Transverse colon (tissue), 3 donors: Measurements from ENCODE around the gene USP6NL.

Source experiments
- POLR2A ChIP-seq: fragments of 450-650 bp; IDR thresholded peaks from one replicate; pipeline ENCODE4 v1.6.1; 2016; ENCODE audit warnings: antibody characterized with exemption, mild to moderate bottlenecking, moderate library complexity
- TF ChIP-seq, protein P1 (sequence below), 5 experiments: fragments of 200-600 bp in 3 of 5; fragments of 450-650 bp in 2 of 5; sonication (generic) in 3 of 5; IDR thresholded peaks; 1 replicate in 2 of 5; 2 replicates in 3 of 5; pipeline ENCODE4 v1.5.1; 2016 to 2017; ENCODE audit warnings: antibody characterized with exemption in 5 of 5, inconsistent platforms in 3 of 5, mild to moderate bottlenecking in 2 of 5, moderate library complexity in 1 of 5

DNA sequence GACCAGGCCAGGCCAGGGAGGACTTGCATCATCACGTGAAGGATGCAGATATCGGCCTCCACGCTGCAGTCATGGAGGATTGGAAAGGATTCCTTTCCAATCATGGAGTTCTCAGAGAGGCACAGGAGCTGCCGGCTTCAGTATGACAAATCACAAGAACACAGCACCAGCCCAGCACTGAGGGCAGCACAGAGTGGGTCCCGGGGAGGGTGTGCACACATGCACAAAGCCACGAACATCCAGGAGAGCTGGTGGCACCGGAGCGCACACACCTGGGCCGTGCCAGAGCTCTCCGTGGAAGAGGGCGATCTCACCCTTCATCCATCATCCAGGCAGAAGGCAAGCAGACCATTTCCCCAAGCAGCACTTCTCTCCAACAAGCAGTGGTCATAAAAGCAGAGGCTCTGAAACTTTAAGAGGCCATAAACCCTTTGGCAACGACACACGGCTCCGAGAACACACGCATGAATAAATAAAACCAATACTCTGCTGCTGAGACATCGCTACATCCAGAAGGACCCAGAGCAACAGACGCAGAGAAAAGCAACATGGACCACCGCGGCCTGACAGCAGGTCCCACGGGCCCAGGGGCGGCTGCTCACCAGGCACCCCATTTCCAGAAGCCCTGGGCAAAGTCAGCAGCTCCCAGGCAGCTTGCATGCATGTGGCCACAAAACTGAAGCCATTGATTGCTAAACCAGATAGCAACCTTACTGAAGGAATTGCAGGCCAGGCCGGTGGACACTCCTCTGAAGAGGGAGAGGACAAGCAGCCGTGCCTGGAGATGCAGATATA, 180.8 kb downstream of the USP6NL start:
- TF ChIP-seq, protein P1, sequence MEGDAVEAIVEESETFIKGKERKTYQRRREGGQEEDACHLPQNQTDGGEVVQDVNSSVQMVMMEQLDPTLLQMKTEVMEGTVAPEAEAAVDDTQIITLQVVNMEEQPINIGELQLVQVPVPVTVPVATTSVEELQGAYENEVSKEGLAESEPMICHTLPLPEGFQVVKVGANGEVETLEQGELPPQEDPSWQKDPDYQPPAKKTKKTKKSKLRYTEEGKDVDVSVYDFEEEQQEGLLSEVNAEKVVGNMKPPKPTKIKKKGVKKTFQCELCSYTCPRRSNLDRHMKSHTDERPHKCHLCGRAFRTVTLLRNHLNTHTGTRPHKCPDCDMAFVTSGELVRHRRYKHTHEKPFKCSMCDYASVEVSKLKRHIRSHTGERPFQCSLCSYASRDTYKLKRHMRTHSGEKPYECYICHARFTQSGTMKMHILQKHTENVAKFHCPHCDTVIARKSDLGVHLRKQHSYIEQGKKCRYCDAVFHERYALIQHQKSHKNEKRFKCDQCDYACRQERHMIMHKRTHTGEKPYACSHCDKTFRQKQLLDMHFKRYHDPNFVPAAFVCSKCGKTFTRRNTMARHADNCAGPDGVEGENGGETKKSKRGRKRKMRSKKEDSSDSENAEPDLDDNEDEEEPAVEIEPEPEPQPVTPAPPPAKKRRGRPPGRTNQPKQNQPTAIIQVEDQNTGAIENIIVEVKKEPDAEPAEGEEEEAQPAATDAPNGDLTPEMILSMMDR (IDR thresholded peaks at IDR 0.05) = no peak
- no peak for TF ChIP-seq POLR2A
